HepG2 (cell line): ENCODE measurements around the gene CYP19A1. TPM values are rescaled to one million over a fixed set of nuclear protein-coding genes. Genes with fewer than 3 reads are reported as not detected.
A peak's percentile ranks its signal among the peaks of the same experiment; 100 is the strongest.

Experiments
- ATAC-seq: fragments of 200-7000 bp; cut with Tn5 transposase; 3 replicates; pipeline ENCODE4 v1.9.1; 2020; ENCODE audit warnings: mild to moderate bottlenecking, moderate library complexity
- BruUV-seq: library from RNA; stranded (reverse); fragments of 400-500 nt; replicated peaks from 2 replicates; lab custom pipeline; 2021; lab: Mats Ljungman, UMichigan
- CTCF ChIA-PET: fragments of 300-600 bp; formaldehyde crosslinking; extraction: SDS; loops from one replicate; lab custom pipeline; 2021; ENCODE audit warnings: low total read pairs, inconsistent platforms, low intra/inter-chr PET ratio; lab: Yijun Ruan, JAX
- POLR2A ChIA-PET: fragments of 350-600 bp; sonication (Branson Sonifier 250); formaldehyde crosslinking; loops from one replicate; lab custom pipeline; 2020; ENCODE audit warnings: antibody characterized with exemption, inconsistent platforms; lab: Yijun Ruan, JAX
- DNase-seq: peaks from one replicate; pipeline ENCODE4 v3.0.0-alpha.2; 2015; ENCODE audit warnings: low spot score
- FAIRE-seq: peaks from 3 replicates; lab custom pipeline; 2011; peaks lifted over from hg19 to GRCh38; lab: Jason Lieb, UNC
- H2AFZ ChIP-seq: one replicate; pipeline ENCODE4 v1.6.1; 2011; ENCODE audit warnings: low read length, inconsistent platforms
- H3K27ac ChIP-seq: fragments of 300-600 bp; 3 replicates; pipeline ENCODE4 v1.8.0; 2011; ENCODE audit warnings: mixed run types, mild to moderate bottlenecking, mixed read lengths, low read length, inconsistent platforms; ENCODE audit not compliant: insufficient read depth; ENCODE audit errors: extremely low read length
- H3K27me3 ChIP-seq, 2 experiments: fragments of 200-600 bp in 1 of 2; 2 replicates in 1 of 2; 3 replicates in 1 of 2; pipeline versions ENCODE4 v1.6.0 to v1.8.0; 2011; ENCODE audit warnings: low read length in 2 of 2, mild to moderate bottlenecking in 2 of 2, moderate library complexity in 2 of 2, inconsistent platforms in 1 of 2; ENCODE audit not compliant: insufficient read depth in 2 of 2, control insufficient read depth in 1 of 2
- H3K36me3 ChIP-seq, 2 experiments: fragments of 200-600 bp in 1 of 2; replicated peaks in 1 of 2; 2 replicates in 1 of 2; 3 replicates in 1 of 2; pipeline versions ENCODE4 v1.5.1 to v1.8.0; 2011; ENCODE audit warnings: low read length in 2 of 2, inconsistent platforms in 1 of 2; ENCODE audit not compliant: insufficient read depth in 2 of 2, control insufficient read depth in 1 of 2
- H3K4me1 ChIP-seq: 2 replicates; pipeline ENCODE4 v1.5.1; 2012; ENCODE audit warnings: low read length, inconsistent platforms; ENCODE audit not compliant: insufficient read depth
- H3K4me2 ChIP-seq: 2 replicates; pipeline ENCODE4 v1.6.0; 2011; ENCODE audit warnings: low read depth, low read length, inconsistent platforms
- H3K4me3 ChIP-seq, 3 experiments: fragments of 200-600 bp in 1 of 3; sonication (generic), shearing (Covaris generic) in 1 of 3; replicated peaks in 1 of 3; 2 replicates each; pipeline ENCODE4 v1.5.1; 2011 to 2016; ENCODE audit warnings: low read length in 3 of 3, inconsistent platforms in 2 of 3, low read depth in 2 of 3, mild to moderate bottlenecking in 2 of 3, control low read depth in 1 of 3, mixed read lengths in 1 of 3; ENCODE audit not compliant: insufficient read depth in 1 of 3
- H3K79me2 ChIP-seq: one replicate; pipeline ENCODE4 v1.6.1; 2011; ENCODE audit warnings: low read length, inconsistent platforms; ENCODE audit not compliant: insufficient read depth
- H3K9ac ChIP-seq: 2 replicates; pipeline ENCODE4 v1.6.0; 2011; ENCODE audit warnings: mild to moderate bottlenecking, low read depth, low read length, inconsistent platforms; ENCODE audit not compliant: insufficient read depth
- H3K9me3 ChIP-seq: 2 replicates; pipeline ENCODE4 v1.5.1; 2012; ENCODE audit warnings: mild to moderate bottlenecking, low read length
- H4K20me1 ChIP-seq: 2 replicates; pipeline ENCODE4 v1.6.0; 2011; ENCODE audit warnings: inconsistent platforms, mild to moderate bottlenecking, low read length, moderate library complexity; ENCODE audit not compliant: insufficient read depth
- ADNP ChIP-seq: sonication (generic); formaldehyde crosslinking; IDR thresholded peaks from 2 replicates; pipeline ENCODE4 v1.4.0; 2020; ENCODE audit warnings: missing genetic modification reagents
- CENPBD1 ChIP-seq: sonication (generic); formaldehyde crosslinking; IDR thresholded peaks from 2 replicates; pipeline ENCODE4 v1.8.0; 2022; ENCODE audit warnings: missing genetic modification reagents, low read depth, mild to moderate bottlenecking, borderline replicate concordance
- ETV6 ChIP-seq: sonication (generic); formaldehyde crosslinking; conservative IDR thresholded peaks from 2 replicates; pipeline ENCODE4 v1.4.0; 2020; ENCODE audit warnings: missing genetic modification reagents
- FOXM1 ChIP-seq: sonication (generic); formaldehyde crosslinking; IDR thresholded peaks from 2 replicates; pipeline ENCODE4 v1.5.0; 2020; ENCODE audit warnings: missing genetic modification reagents
- IRF1 ChIP-seq: sonication (generic); formaldehyde crosslinking; IDR thresholded peaks from 2 replicates; pipeline ENCODE4 v1.4.0; 2020; ENCODE audit warnings: low read depth, mild to moderate bottlenecking, missing genetic modification reagents
- JUN ChIP-seq: sonication (generic); formaldehyde crosslinking; IDR thresholded peaks from 2 replicates; pipeline ENCODE4 v1.4.0; 2020; ENCODE audit warnings: mild to moderate bottlenecking, missing genetic modification reagents
- KDM3A ChIP-seq: IDR thresholded peaks from 2 replicates; pipeline ENCODE4 v1.6.1; 2018; ENCODE audit warnings: low read depth, missing compliant biosample characterization
- MTA1 ChIP-seq: sonication (generic); formaldehyde crosslinking; IDR thresholded peaks from 2 replicates; pipeline ENCODE4 v1.4.0; 2020; ENCODE audit warnings: missing genetic modification reagents, mild to moderate bottlenecking, borderline replicate concordance
- RBFOX2 ChIP-seq: fragments of 200-400 bp; formaldehyde crosslinking; IDR thresholded peaks from 2 replicates; pipeline ENCODE4 v1.6.1; 2017; ENCODE audit warnings: low read depth, mild to moderate bottlenecking, low read length
- ZEB1 ChIP-seq: IDR thresholded peaks from 2 replicates; pipeline ENCODE4 v1.6.1; 2012; ENCODE audit warnings: mild to moderate bottlenecking, low read depth, inconsistent platforms; ENCODE audit not compliant: insufficient replicate concordance
- ZFAT ChIP-seq: sonication (generic); formaldehyde crosslinking; conservative IDR thresholded peaks from 2 replicates; pipeline ENCODE4 v1.8.1; 2023; ENCODE audit warnings: missing genetic modification reagents, inconsistent platforms
- ZNF512 ChIP-seq: sonication (generic); formaldehyde crosslinking; IDR thresholded peaks from 2 replicates; pipeline ENCODE4 v1.4.0; 2020; ENCODE audit warnings: mild to moderate bottlenecking, missing genetic modification reagents
- ZNF713 ChIP-seq: sonication (generic); formaldehyde crosslinking; IDR thresholded peaks from 2 replicates; pipeline ENCODE4 v1.4.0; 2020; ENCODE audit warnings: mild to moderate bottlenecking, missing genetic modification reagents
- WGBS: methylation state at CpG from one replicate; pipeline ENCODE4 v1.1.6; 2017; ENCODE audit warnings: low lambda C conversion rate; 5-methylcytosine and 5-hydroxymethylcytosine counted together
- in situ Hi-C: cut with HindIII; loops from 2 replicates; pipeline ENCODE4 v1.10.0; 2017; ENCODE audit warnings: low pct_unique_long_range_greater_than_20kb; ENCODE audit not compliant: extremely low pct_ligation_motif_present
- intact Hi-C: fragments of 100-400 bp; cut with micrococcal nuclease; formaldehyde crosslinking; loops from one replicate; pipeline ENCODE4 v1.10.0; 2022; ENCODE audit not compliant: unreplicated experiment
- polyA plus RNA-seq, 8 experiments: library from polyadenylated mRNA; depleted of rRNA in 3 of 8; stranded (reverse) in 7 of 8; unstranded in 1 of 8; fragments of >200 nt; fragmentation: Illumina TruSeq in 4 of 8; extraction: Trizol in 4 of 8; gene quantifications; 2 replicates each; pipeline versions ENCODE4 v1.2.1 to v1.2.3, GENCODE V29; 2011 to 2016; ENCODE audit warnings: low read depth in 4 of 8, missing spikeins in 1 of 8, mixed read lengths in 1 of 8; ENCODE audit not compliant: insufficient read depth in 1 of 8
- total RNA-seq, 5 experiments: library from RNA; depleted of rRNA; stranded (reverse); fragments of >200 nt; fragmentation: Illumina TruSeq; extraction: Trizol; gene quantifications; 2 replicates each; pipeline ENCODE4 v1.2.3, GENCODE V29; 2016; ENCODE audit warnings: low read depth in 1 of 5
- TF ChIP-seq, protein P1 (sequence below): sonication (generic); formaldehyde crosslinking; IDR thresholded peaks from 2 replicates; pipeline ENCODE4 v1.4.0; 2020; ENCODE audit warnings: missing genetic modification reagents, mild to moderate bottlenecking, borderline replicate concordance
- TF ChIP-seq, protein P2 (sequence below): sonication (generic); formaldehyde crosslinking; IDR thresholded peaks from 2 replicates; pipeline ENCODE4 v1.4.0; 2020; ENCODE audit warnings: missing genetic modification reagents

Gene CYP19A1
- total and polyA plus RNA-seq, 2 of the 13 experiments (the other 11 are each of a cell fraction or from before 2014, with no cell fraction given) = 10.9 to 23.0 TPM

DNA sequence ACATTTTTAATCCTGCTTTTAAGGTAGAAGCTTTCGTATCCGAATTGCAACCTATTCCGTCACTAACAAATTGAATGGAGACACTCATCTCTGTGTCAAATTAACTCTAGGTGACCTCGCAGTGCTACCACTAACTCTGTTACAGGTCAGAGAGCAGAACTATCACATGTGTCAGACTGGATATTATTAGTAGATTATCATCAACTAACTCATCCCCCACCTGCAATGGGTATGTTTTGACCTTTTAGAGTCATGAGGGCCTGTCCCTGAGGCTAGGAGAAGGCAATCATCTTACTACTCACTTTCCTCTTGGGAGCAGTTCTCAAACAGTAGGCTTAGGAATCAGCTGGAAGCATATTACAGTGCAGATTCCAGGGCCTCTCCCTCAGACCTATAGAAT is 5.1 kb upstream of the CYP19A1 start (continued):
- no peak for TF ChIP-seq ZNF713 (CRISPR knock-in tag)
- TF ChIP-seq, protein P1, sequence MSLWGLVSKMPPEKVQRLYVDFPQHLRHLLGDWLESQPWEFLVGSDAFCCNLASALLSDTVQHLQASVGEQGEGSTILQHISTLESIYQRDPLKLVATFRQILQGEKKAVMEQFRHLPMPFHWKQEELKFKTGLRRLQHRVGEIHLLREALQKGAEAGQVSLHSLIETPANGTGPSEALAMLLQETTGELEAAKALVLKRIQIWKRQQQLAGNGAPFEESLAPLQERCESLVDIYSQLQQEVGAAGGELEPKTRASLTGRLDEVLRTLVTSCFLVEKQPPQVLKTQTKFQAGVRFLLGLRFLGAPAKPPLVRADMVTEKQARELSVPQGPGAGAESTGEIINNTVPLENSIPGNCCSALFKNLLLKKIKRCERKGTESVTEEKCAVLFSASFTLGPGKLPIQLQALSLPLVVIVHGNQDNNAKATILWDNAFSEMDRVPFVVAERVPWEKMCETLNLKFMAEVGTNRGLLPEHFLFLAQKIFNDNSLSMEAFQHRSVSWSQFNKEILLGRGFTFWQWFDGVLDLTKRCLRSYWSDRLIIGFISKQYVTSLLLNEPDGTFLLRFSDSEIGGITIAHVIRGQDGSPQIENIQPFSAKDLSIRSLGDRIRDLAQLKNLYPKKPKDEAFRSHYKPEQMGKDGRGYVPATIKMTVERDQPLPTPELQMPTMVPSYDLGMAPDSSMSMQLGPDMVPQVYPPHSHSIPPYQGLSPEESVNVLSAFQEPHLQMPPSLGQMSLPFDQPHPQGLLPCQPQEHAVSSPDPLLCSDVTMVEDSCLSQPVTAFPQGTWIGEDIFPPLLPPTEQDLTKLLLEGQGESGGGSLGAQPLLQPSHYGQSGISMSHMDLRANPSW (CRISPR knock-in tag) = no peak
- TF ChIP-seq, all 625 proteins: peak for 0

DNA sequence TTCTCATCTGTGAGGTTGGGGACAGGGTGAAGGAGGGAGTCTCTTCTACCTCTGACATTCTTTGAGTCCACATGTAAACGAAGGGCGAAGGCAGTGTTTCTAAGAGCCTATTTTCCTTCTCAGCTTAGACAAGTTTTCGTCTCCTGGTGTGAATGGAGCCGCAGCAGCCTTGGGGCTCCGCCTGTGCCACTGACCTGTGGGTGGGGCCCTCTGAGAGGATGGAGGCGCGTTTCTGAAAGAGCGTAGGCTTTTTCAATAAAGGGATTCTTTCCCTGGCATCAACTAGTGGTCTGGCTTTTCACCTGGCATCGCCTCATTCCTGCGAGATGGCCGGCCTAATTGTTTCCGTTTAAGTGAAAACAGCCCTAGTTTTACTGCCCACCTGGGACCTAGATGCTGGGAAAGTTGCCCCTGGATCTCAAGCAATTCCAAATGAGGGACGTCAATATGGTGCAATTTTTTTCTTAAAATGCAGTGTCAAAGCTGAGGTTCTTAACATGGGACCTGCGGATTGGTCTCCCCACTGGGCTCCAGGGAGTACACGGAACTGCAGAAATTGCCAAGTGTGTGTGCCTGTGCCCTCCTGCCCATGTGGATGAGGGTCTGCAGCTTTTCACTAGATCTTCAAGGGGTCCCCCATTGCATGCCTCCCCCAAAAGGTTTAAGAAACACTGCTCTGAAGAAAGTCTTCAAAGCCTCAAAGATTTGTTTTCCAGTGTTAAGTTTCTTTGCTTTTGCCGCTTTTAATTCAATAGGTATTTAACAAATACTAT is 4.0 kb upstream of the CYP19A1 start:
- Histone ChIP-seq H3K36me3 (no peaks in the 10 kb centered on the region), H3K4me2 (peak overlapping the region; percentile 54; the same call in 1 of the 2 replicates), H2AFZ (no peak overlapping the region), H3K4me3 (peak overlapping the region in 2 of 3 experiments; percentile 20 to 55; a peak in 2 of 6 replicates), H3K9ac (no peak overlapping the region), H3K27me3 (peaks cover 5 to 38% of the 10 kb centered on the region in 2 experiments; a peak in 3 of 5 replicates), H3K9me3 (no peaks in the 10 kb centered on the region), H4K20me1 (no peaks in the 10 kb centered on the region), H3K4me1 (peaks cover 3% of the 10 kb centered on the region; the same call in 1 of the 2 replicates), H3K27ac (no peak overlapping the region), H3K79me2 (no peaks in the 10 kb centered on the region)
- intact Hi-C loops (no loop called here), in situ Hi-C loops (no loop called here)
- no peak for FAIRE-seq
- 86% methylated on average over 16 of the region's 16 CpGs for whole genome bisulfite sequencing
- DNase-seq = no peak
- CTCF ChIA-PET = no interaction called here
- BruUV-seq = no TSS peak
- POLR2A ChIA-PET = no interaction called here
- no peak for ATAC-seq
- TF ChIP-seq ZNF512 (CRISPR knock-in tag) (no peak), CENPBD1 (CRISPR knock-in tag) (no peak), ZEB1 (no peak), ETV6 (CRISPR knock-in tag) (no peak), JUN (no peak), MTA1 (CRISPR knock-in tag) (no peak), ZFAT (no peak), RBFOX2 (no peak), ADNP (CRISPR knock-in tag) (no peak), IRF1 (no peak), KDM3A (CRISPR knock-in tag) (no peak), FOXM1 (CRISPR knock-in tag) (no peak)
- TF ChIP-seq, protein P2, sequence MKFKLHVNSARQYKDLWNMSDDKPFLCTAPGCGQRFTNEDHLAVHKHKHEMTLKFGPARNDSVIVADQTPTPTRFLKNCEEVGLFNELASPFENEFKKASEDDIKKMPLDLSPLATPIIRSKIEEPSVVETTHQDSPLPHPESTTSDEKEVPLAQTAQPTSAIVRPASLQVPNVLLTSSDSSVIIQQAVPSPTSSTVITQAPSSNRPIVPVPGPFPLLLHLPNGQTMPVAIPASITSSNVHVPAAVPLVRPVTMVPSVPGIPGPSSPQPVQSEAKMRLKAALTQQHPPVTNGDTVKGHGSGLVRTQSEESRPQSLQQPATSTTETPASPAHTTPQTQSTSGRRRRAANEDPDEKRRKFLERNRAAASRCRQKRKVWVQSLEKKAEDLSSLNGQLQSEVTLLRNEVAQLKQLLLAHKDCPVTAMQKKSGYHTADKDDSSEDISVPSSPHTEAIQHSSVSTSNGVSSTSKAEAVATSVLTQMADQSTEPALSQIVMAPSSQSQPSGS (CRISPR knock-in tag) = no peak
